ENCODE data around the gene SYNPO.

GRCh38 chr5:150653145-150653761 is 12.8 kb downstream of the SYNPO start:
- peak; percentile 40 for TF ChIP-seq CTCF (IDR thresholded peaks at IDR 0.05; ENCODE audit: insufficient read depth, low read depth, low read length)
- TF ChIP-seq EZH2 (IDR thresholded peaks at IDR 0.05; ENCODE audit: insufficient read depth, low read length), result no peak

Measured in astrocyte (in vitro differentiated cells and primary cell).